Sigmoid colon (tissue), 4 donors: Measurements from ENCODE around the gene HPS3.

Experiments
- CTCF ChIP-seq, 4 experiments: fragments of 450-650 bp in 3 of 4; fragments of 200-600 bp in 1 of 4; IDR thresholded peaks; one replicate each; pipeline ENCODE4 v1.5.1; 2016 to 2019; ENCODE audit warnings: antibody characterized with exemption in 4 of 4, mild to moderate bottlenecking in 3 of 4, moderate library complexity in 2 of 4
- POLR2A ChIP-seq, 2 donors: fragments of 450-650 bp; IDR thresholded peaks; one replicate each; pipeline ENCODE4 v1.6.1; 2016; ENCODE audit warnings: antibody characterized with exemption in 2 of 2, mild to moderate bottlenecking in 2 of 2, moderate library complexity in 2 of 2
- POLR2AphosphoS5 ChIP-seq, 4 donors: sonication (generic); formaldehyde crosslinking; IDR thresholded peaks; one replicate each; pipeline ENCODE4 v1.6.1; 2017; ENCODE audit warnings: antibody characterized with exemption in 4 of 4

DNA sequence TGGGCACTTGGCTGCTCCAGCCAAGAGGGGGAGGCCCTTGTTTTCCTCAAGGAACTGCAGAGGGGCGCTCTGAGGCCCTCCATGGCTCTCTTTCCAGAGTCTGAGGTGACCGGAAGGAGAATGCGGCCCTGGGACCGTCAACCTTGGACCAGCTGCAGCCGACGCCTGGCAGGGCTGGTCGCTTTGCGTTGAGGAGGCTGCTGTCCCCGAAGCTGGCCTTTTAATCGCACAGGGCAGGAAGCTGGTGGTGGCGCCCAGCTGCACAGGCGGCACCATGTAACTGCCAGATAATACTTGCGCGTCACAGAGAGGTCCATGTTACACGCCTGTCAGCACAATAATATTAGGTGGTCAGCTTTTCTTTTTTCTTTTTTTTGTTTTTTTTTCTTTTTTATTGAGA, 42.2 kb upstream of the HPS3 start:
- TF ChIP-seq CTCF (IDR thresholded peaks at IDR 0.05) = no peak
- no peak for TF ChIP-seq POLR2A (IDR thresholded peaks at IDR 0.05)
- no peak for TF ChIP-seq POLR2AphosphoS5 (IDR thresholded peaks at IDR 0.05)
